ENCODE data around the gene OVOL2. TPM values are rescaled to one million over a fixed set of nuclear protein-coding genes. Genes with fewer than 3 reads are reported as not detected.
"Not testable (repeated sequence)": the region's sequence is repeated elsewhere in the genome, so short reads cannot be mapped to it uniquely, and the experiment has no call there.

Gene OVOL2
- polyA plus RNA-seq (2013, experiment 1 of 2) = 2.7 TPM
- 2.5 TPM for polyA plus RNA-seq (2013, experiment 2 of 2)

DNA sequence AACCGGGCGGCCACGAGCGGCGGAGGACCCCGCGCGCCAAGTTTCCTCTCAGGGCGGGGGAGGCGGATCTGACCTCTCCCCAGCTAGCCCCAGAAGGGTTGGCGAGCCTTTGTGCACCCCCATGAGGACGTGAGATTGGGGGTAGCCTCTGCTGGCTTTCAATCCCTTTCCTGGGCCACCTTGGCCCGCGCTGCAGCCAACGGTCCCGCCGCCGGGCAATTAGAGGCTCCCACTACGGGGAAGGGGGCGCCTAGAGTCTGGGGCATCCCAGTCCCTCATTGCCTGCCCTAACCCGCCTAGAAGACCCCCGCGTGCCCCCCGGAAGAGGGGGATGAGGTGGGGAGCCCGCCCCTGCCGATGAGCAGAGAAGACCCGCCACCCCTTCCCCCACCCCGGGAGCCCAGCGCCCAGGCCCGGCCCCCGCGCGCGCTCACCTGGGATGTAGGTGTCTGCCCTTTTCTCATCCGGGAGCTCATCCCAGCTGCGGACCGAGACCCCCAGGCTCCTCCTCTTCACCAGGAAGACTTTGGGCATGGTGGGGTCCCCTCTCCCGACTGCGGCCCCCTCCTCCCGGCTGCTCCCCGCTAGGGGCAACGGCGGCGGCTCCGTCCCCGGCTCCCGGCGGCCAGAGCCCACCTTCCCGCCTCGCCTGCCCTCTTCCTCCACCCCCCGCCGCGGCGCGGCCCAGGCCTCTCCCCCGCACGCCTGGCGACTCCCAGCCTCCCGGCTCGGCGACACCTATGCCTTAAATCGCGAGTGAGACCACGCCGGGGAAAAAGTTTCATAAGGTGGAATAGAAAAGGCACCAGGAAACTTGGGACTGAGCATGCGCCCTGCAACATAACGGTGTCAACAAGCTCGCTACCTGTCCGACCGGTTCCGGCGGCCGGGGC lies at the start of gene OVOL2:
Gene OVOL2, minus strand, starts transcription at position 816 of the 893 bp plus-strand sequence. Its CDS starts 282 bp downstream, at position 534.
- H3K27ac ChIP-seq (ENCODE audit: low read depth, low read length) = peak within 1 kb of the TSS; percentile 18; the same call in 1 of the 2 replicates
- peaks cover 18% of the 10 kb centered on the region; the same call in 1 of the 2 replicates for H3K4me1 ChIP-seq (ENCODE audit: insufficient read depth, low read length)
- no peaks in the 10 kb centered on the region for H3K9me3 ChIP-seq (ENCODE audit: insufficient read depth, low read depth, low read length)
- WGBS = under 1% methylated on average over 72 of the region's 73 CpGs
- peak within 1 kb of the TSS; percentile 46 for H3K9ac ChIP-seq (ENCODE audit: low read depth, low read length)
- peaks cover 79% of the 10 kb centered on the region for H3K27me3 ChIP-seq (ENCODE audit: insufficient read depth, low read length)
- peak within 1 kb of the TSS; percentile 67 for H3K4me3 ChIP-seq (ENCODE audit: low read length)
- H3K36me3 ChIP-seq (ENCODE audit: insufficient read depth, low read length) = no peaks in the 10 kb centered on the region

GRCh38 chr20:18103497-18103896 lies 45.8 kb upstream of the OVOL2 start:
- H3K9me3 ChIP-seq (ENCODE audit: insufficient read depth, low read depth, low read length) = no peaks in the 10 kb centered on the region
- no peaks in the 10 kb centered on the region for H3K27me3 ChIP-seq (ENCODE audit: insufficient read depth, low read length)
- H3K36me3 ChIP-seq (ENCODE audit: insufficient read depth, low read length) = no peaks in the 10 kb centered on the region
- no CpG with 5 or more reads among the region's 1 CpG for WGBS
- no peak overlapping the region for H3K27ac ChIP-seq (ENCODE audit: low read depth, low read length)
- no peak overlapping the region for H3K9ac ChIP-seq (ENCODE audit: low read depth, low read length)
- peaks cover 5% of the 10 kb centered on the region; the same call in 1 of the 2 replicates for H3K4me1 ChIP-seq (ENCODE audit: insufficient read depth, low read length)
- no peak overlapping the region for H3K4me3 ChIP-seq (ENCODE audit: low read length)

GRCh38 chr20:18101125-18101810 lies 43.6 kb upstream of the OVOL2 start:
- no peak overlapping the region for H3K9ac ChIP-seq (ENCODE audit: low read depth, low read length)
- no peaks in the 10 kb centered on the region for H3K27me3 ChIP-seq (ENCODE audit: insufficient read depth, low read length)
- peaks cover 5% of the 10 kb centered on the region; the same call in 1 of the 2 replicates for H3K4me1 ChIP-seq (ENCODE audit: insufficient read depth, low read length)
- H3K27ac ChIP-seq (ENCODE audit: low read depth, low read length) = no peak overlapping the region
- H3K36me3 ChIP-seq (ENCODE audit: insufficient read depth, low read length) = no peaks in the 10 kb centered on the region
- WGBS = 35% methylated on average over 7 of the region's 7 CpGs
- H3K4me3 ChIP-seq (ENCODE audit: low read length) = no peak overlapping the region; the same call in 1 of the 2 replicates
- H3K9me3 ChIP-seq (ENCODE audit: insufficient read depth, low read depth, low read length) = no peaks in the 10 kb centered on the region

GRCh38 chr20:18100569-18100968 lies 42.9 kb upstream of the OVOL2 start:
- not testable (repeated sequence) for H3K36me3 ChIP-seq (ENCODE audit: insufficient read depth, low read length); H3K9ac ChIP-seq (ENCODE audit: low read depth, low read length); H3K27ac ChIP-seq (ENCODE audit: low read depth, low read length); H3K9me3 ChIP-seq (ENCODE audit: insufficient read depth, low read depth, low read length); H3K4me1 ChIP-seq (ENCODE audit: insufficient read depth, low read length); H3K4me3 ChIP-seq (ENCODE audit: low read length); H3K27me3 ChIP-seq (ENCODE audit: insufficient read depth, low read length)
- WGBS = 95% methylated on average over 11 of the region's 11 CpGs

DNA sequence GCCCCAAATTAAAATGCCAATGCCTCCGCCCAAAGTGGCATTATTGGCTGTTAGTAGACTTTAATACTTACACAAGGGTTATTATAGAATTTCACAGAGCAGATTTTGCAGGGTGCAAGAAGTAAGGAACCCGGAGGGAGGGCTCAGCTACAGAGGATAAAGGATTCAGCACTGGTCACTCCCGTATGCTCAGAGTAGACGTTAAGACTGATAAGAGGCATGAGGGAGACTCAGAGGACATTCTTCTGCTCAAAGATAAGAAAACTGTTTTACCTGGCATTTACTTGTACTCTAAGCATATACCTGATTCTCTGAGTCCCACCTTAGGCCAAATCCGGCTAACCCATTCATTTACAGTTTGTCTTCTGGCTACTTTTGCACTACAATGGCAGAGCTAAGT lies 36.5 kb upstream of the OVOL2 start:
- no peaks in the 10 kb centered on the region for H3K27me3 ChIP-seq (ENCODE audit: insufficient read depth, low read length)

GRCh38 chr20:18093388-18093787 lies 35.7 kb upstream of the OVOL2 start:
- 91% methylated on average over 10 of the region's 10 CpGs for WGBS

More for the DNA sequence above, 36.5 kb upstream of the OVOL2 start:
- H3K4me3 ChIP-seq (ENCODE audit: low read length) = no peak overlapping the region
- no peaks in the 10 kb centered on the region for H3K36me3 ChIP-seq (ENCODE audit: insufficient read depth, low read length)
- H3K27ac ChIP-seq (ENCODE audit: low read depth, low read length) = no peak overlapping the region
- H3K9ac ChIP-seq (ENCODE audit: low read depth, low read length) = no peak overlapping the region
- H3K4me1 ChIP-seq (ENCODE audit: insufficient read depth, low read length) = no peaks in the 10 kb centered on the region
- no peaks in the 10 kb centered on the region for H3K9me3 ChIP-seq (ENCODE audit: insufficient read depth, low read depth, low read length)
- WGBS = 73% methylated on average over 4 of the region's 5 CpGs

DNA sequence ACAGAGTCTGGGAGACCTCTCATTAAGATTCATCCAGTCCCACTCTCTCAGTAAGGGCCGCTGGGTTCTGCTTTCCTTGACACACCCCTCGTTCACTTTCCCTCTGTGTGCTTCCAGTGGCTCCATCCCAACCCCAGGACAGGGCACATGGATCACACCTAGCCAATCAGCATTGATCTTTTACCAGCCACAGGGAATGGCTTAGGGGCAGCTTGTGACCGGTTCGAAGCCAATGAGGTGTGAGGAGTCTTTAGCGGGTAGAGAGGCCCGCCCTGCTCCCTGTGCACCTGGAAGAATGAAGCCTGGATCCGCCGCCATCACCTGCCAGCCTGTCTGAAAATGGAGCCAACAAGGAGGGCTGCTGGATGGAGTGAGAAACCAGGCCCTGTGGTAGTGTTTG lies 35.2 kb upstream of the OVOL2 start:
- Histone ChIP-seq H3K27ac (ENCODE audit: low read depth, low read length) (no peak overlapping the region), H3K36me3 (ENCODE audit: insufficient read depth, low read length) (no peaks in the 10 kb centered on the region), H3K4me3 (ENCODE audit: low read length) (no peak overlapping the region), H3K4me1 (ENCODE audit: insufficient read depth, low read length) (no peaks in the 10 kb centered on the region), H3K9me3 (ENCODE audit: insufficient read depth, low read depth, low read length) (no peaks in the 10 kb centered on the region), H3K27me3 (ENCODE audit: insufficient read depth, low read length) (no peaks in the 10 kb centered on the region), H3K9ac (ENCODE audit: low read depth, low read length) (no peak overlapping the region)
- 92% methylated on average over 8 of the region's 8 CpGs for WGBS

More at GRCh38 chr20:18093388-18093787, 35.7 kb upstream of the OVOL2 start:
- H3K9me3 ChIP-seq (ENCODE audit: insufficient read depth, low read depth, low read length) = no peaks in the 10 kb centered on the region
- H3K27me3 ChIP-seq (ENCODE audit: insufficient read depth, low read length) = no peaks in the 10 kb centered on the region
- no peak overlapping the region for H3K4me3 ChIP-seq (ENCODE audit: low read length)
- no peaks in the 10 kb centered on the region for H3K4me1 ChIP-seq (ENCODE audit: insufficient read depth, low read length)
- no peaks in the 10 kb centered on the region for H3K36me3 ChIP-seq (ENCODE audit: insufficient read depth, low read length)
- no peak overlapping the region for H3K27ac ChIP-seq (ENCODE audit: low read depth, low read length)
- H3K9ac ChIP-seq (ENCODE audit: low read depth, low read length) = no peak overlapping the region

DNA sequence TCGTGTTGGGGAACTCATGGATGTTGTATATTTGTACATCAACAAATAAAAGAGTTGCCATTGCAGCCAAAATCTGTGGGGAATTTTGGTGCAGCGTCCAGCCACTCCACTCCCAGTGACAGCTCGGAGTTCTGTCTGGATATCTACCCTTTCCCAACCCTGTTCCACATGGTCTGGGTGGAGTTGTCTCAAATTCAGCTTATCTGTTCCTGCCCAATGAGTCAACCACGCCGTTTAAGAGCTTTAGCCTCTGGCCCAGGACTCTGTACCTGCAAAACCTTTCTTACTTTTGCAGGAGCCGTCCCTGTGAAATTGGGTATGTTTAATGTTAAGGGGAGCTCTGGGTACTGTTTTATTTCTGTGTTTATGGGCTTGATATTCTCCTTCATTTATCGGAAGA lies 33.9 kb upstream of the OVOL2 start:
- whole genome bisulfite sequencing = 93% methylated on average over 7 of the region's 7 CpGs
- H3K9me3 ChIP-seq (ENCODE audit: insufficient read depth, low read depth, low read length) = no peaks in the 10 kb centered on the region
- no peaks in the 10 kb centered on the region; the same call in 1 of the 2 replicates for H3K4me1 ChIP-seq (ENCODE audit: insufficient read depth, low read length)
- no peak overlapping the region for H3K9ac ChIP-seq (ENCODE audit: low read depth, low read length)
- no peak overlapping the region for H3K27ac ChIP-seq (ENCODE audit: low read depth, low read length)
- H3K36me3 ChIP-seq (ENCODE audit: insufficient read depth, low read length) = no peaks in the 10 kb centered on the region
- H3K4me3 ChIP-seq (ENCODE audit: low read length) = no peak overlapping the region
- no peaks in the 10 kb centered on the region for H3K27me3 ChIP-seq (ENCODE audit: insufficient read depth, low read length)

- no peak overlapping the region for H3K9ac ChIP-seq (ENCODE audit: low read depth, low read length)
- 93% methylated on average over 10 of the region's 10 CpGs for WGBS
- H3K4me3 ChIP-seq (ENCODE audit: low read length) = no peak overlapping the region
- H3K27ac ChIP-seq (ENCODE audit: low read depth, low read length) = no peak overlapping the region
- no peaks in the 10 kb centered on the region for H3K27me3 ChIP-seq (ENCODE audit: insufficient read depth, low read length)
- H3K4me1 ChIP-seq (ENCODE audit: insufficient read depth, low read length) = no peaks in the 10 kb centered on the region; the same call in 1 of the 2 replicates
- H3K36me3 ChIP-seq (ENCODE audit: insufficient read depth, low read length) = no peaks in the 10 kb centered on the region
- no peaks in the 10 kb centered on the region for H3K9me3 ChIP-seq (ENCODE audit: insufficient read depth, low read depth, low read length)
Measured at GRCh38 chr20:18090477-18090876, 32.8 kb upstream of the OVOL2 start.

- H3K4me3 ChIP-seq (ENCODE audit: low read length) = no peak overlapping the region
- no peak overlapping the region for H3K9ac ChIP-seq (ENCODE audit: low read depth, low read length)
- no peaks in the 10 kb centered on the region for H3K27me3 ChIP-seq (ENCODE audit: insufficient read depth, low read length)
- 62% methylated on average over 3 of the region's 3 CpGs for WGBS
- no peaks in the 10 kb centered on the region; the same call in 1 of the 2 replicates for H3K4me1 ChIP-seq (ENCODE audit: insufficient read depth, low read length)
- no peaks in the 10 kb centered on the region for H3K9me3 ChIP-seq (ENCODE audit: insufficient read depth, low read depth, low read length)
- H3K36me3 ChIP-seq (ENCODE audit: insufficient read depth, low read length) = no peaks in the 10 kb centered on the region
- no peak overlapping the region for H3K27ac ChIP-seq (ENCODE audit: low read depth, low read length)
Measured at GRCh38 chr20:18090044-18090443, 32.3 kb upstream of the OVOL2 start.

GRCh38 chr20:18088841-18089240 lies 31.1 kb upstream of the OVOL2 start:
- not testable (repeated sequence) for H3K4me3 ChIP-seq (ENCODE audit: low read length); H3K27ac ChIP-seq (ENCODE audit: low read depth, low read length); H3K9me3 ChIP-seq (ENCODE audit: insufficient read depth, low read depth, low read length); H3K27me3 ChIP-seq (ENCODE audit: insufficient read depth, low read length); H3K36me3 ChIP-seq (ENCODE audit: insufficient read depth, low read length); H3K4me1 ChIP-seq (ENCODE audit: insufficient read depth, low read length); H3K9ac ChIP-seq (ENCODE audit: low read depth, low read length)
- 93% methylated on average over 11 of the region's 11 CpGs for whole genome bisulfite sequencing
